ENCODE measurements around the gene TUT4.

DNA sequence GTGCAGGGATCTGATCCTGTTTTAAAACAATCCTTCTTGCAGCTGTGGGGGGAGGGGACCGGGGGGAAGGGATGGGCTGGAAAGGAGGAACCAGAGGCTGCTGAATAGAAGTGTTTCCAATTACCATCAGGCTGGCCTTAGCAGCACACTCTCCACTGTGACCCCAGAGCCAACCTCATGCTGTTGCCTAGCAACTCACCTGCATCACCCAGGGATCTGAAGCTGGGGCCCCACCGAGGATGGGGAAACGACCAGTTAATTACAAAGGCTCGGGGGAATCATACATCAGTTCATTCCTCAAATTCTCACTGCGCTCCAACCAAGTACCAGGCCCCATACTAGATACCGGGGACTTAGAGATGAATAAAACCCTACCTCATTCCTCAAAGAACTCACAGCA lies 37.4 kb upstream of the TUT4 start:
- TF ChIP-seq MAX (IDR thresholded peaks at IDR 0.05) (no peak), EP300 (IDR thresholded peaks at IDR 0.05; ENCODE audit: borderline replicate concordance) (no peak)
- TF ChIP-seq, protein P1, sequence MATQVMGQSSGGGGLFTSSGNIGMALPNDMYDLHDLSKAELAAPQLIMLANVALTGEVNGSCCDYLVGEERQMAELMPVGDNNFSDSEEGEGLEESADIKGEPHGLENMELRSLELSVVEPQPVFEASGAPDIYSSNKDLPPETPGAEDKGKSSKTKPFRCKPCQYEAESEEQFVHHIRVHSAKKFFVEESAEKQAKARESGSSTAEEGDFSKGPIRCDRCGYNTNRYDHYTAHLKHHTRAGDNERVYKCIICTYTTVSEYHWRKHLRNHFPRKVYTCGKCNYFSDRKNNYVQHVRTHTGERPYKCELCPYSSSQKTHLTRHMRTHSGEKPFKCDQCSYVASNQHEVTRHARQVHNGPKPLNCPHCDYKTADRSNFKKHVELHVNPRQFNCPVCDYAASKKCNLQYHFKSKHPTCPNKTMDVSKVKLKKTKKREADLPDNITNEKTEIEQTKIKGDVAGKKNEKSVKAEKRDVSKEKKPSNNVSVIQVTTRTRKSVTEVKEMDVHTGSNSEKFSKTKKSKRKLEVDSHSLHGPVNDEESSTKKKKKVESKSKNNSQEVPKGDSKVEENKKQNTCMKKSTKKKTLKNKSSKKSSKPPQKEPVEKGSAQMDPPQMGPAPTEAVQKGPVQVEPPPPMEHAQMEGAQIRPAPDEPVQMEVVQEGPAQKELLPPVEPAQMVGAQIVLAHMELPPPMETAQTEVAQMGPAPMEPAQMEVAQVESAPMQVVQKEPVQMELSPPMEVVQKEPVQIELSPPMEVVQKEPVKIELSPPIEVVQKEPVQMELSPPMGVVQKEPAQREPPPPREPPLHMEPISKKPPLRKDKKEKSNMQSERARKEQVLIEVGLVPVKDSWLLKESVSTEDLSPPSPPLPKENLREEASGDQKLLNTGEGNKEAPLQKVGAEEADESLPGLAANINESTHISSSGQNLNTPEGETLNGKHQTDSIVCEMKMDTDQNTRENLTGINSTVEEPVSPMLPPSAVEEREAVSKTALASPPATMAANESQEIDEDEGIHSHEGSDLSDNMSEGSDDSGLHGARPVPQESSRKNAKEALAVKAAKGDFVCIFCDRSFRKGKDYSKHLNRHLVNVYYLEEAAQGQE (IDR thresholded peaks at IDR 0.05; ENCODE audit: low read depth): no peak
